ENCODE measurements around the gene TUBA1C.

TUBA1C gene

GRCh38 chr12:49264873-49265792, at the start of gene TUBA1C:
Gene TUBA1C, plus strand, starts transcription at chr12:49265082. Its CDS starts 100 bp downstream, at chr12:49265182.
- peak; percentile 65 for FAIRE-seq
- DNase-seq (ENCODE audit: low spot score): peak; percentile 94

- FAIRE-seq: no peak
Observed at GRCh38 chr12:49219417-49220026, 45.4 kb upstream of the TUBA1C start.

GRCh38 chr12:49220972-49221371, 43.9 kb upstream of the TUBA1C start:
- DNase-seq (ENCODE audit: low spot score) (no peak), FAIRE-seq (no peak)

More at GRCh38 chr12:49219417-49220026, 45.4 kb upstream of the TUBA1C start:
- no peak for DNase-seq (ENCODE audit: low spot score)

- DNase-seq (ENCODE audit: low spot score) (no peak), FAIRE-seq (no peak)
Observed at GRCh38 chr12:49223122-49223521, 41.8 kb upstream of the TUBA1C start.

- DNase-seq (ENCODE audit: low spot score) (no peak), FAIRE-seq (no peak)
Observed at GRCh38 chr12:49223590-49224369, 41.1 kb upstream of the TUBA1C start.

GRCh38 chr12:49225576-49226166, 39.2 kb upstream of the TUBA1C start:
- DNase-seq (ENCODE audit: low spot score) (no peak), FAIRE-seq (no peak)

GRCh38 chr12:49227713-49228112, 37.2 kb upstream of the TUBA1C start:
- FAIRE-seq (no peak), DNase-seq (ENCODE audit: low spot score) (no peak)

- no peak for DNase-seq (ENCODE audit: low spot score)
Observed at GRCh38 chr12:49228653-49229052, 36.2 kb upstream of the TUBA1C start.

GRCh38 chr12:49230176-49230804, 34.6 kb upstream of the TUBA1C start:
- FAIRE-seq (no peak), DNase-seq (ENCODE audit: low spot score) (no peak)

More at GRCh38 chr12:49228653-49229052, 36.2 kb upstream of the TUBA1C start:
- no peak for FAIRE-seq

GRCh38 chr12:49230805-49231194, 34.1 kb upstream of the TUBA1C start:
- FAIRE-seq (no peak), DNase-seq (ENCODE audit: low spot score) (no peak)

GRCh38 chr12:49231878-49232655, 32.8 kb upstream of the TUBA1C start:
- no peak for FAIRE-seq
- no peak for DNase-seq (ENCODE audit: low spot score)

- DNase-seq (ENCODE audit: low spot score) (no peak), FAIRE-seq (no peak)
Observed at GRCh38 chr12:49232940-49233841, 31.7 kb upstream of the TUBA1C start.

GRCh38 chr12:49233842-49234526, 30.9 kb upstream of the TUBA1C start:
- FAIRE-seq: no peak
- DNase-seq (ENCODE audit: low spot score): no peak

GRCh38 chr12:49236423-49236822, 28.5 kb upstream of the TUBA1C start:
- no peak for DNase-seq (ENCODE audit: low spot score)
- no peak for FAIRE-seq

GRCh38 chr12:49243631-49244030, 21.3 kb upstream of the TUBA1C start:
- DNase-seq (ENCODE audit: low spot score) (no peak), FAIRE-seq (no peak)

GRCh38 chr12:49244176-49244575, 20.7 kb upstream of the TUBA1C start:
- no peak for DNase-seq (ENCODE audit: low spot score)

GRCh38 chr12:49251357-49251756, 13.5 kb upstream of the TUBA1C start:
- no peak for FAIRE-seq
- DNase-seq (ENCODE audit: low spot score): no peak

More at GRCh38 chr12:49244176-49244575, 20.7 kb upstream of the TUBA1C start:
- no peak for FAIRE-seq

- peak; percentile 53 for DNase-seq (ENCODE audit: low spot score)
- FAIRE-seq: no peak
Observed at GRCh38 chr12:49253033-49253623, 11.8 kb upstream of the TUBA1C start.

All from RCC 7860 (cell line).